IMR-90 (cell line): ENCODE results near the gene HAGH. TPM values are rescaled to one million over a fixed set of nuclear protein-coding genes. Genes with fewer than 3 reads are reported as not detected.

Source experiments
- ATAC-seq: fragments of 200-7000 bp; cut with Tn5 transposase; 2 replicates; pipeline ENCODE4 v1.9.1; 2020; ENCODE audit warnings: low read depth, mild to moderate bottlenecking, moderate library complexity
- BruUV-seq: library from RNA; stranded (reverse); fragments of 400-500 nt; replicated peaks from 2 replicates; lab custom pipeline; 2021; lab: Mats Ljungman, UMichigan
- CTCF ChIA-PET: fragments of 300-600 bp; formaldehyde crosslinking; extraction: SDS; loops from one replicate; lab custom pipeline; 2021; ENCODE audit warnings: antibody characterized with exemption; lab: Yijun Ruan, JAX
- POLR2A ChIA-PET: fragments of 300-600 bp; sonication (Branson Sonifier 250); formaldehyde crosslinking; loops from one replicate; lab custom pipeline; 2022; ENCODE audit warnings: antibody characterized with exemption; ENCODE audit not compliant: unreplicated experiment; lab: Charles Lee
- DNase-seq: peaks from one replicate; pipeline ENCODE4 v3.0.0; 2013
- H2AFZ ChIP-seq: replicated peaks from 2 replicates; pipeline ENCODE3; 2013; ENCODE audit warnings: low read length, mild to moderate bottlenecking; ENCODE audit not compliant: poor library complexity
- H2AK5ac ChIP-seq: 2 replicates; pipeline ENCODE4 v1.6.1; 2013; ENCODE audit warnings: low read depth, low read length, inconsistent platforms
- H2AK9ac ChIP-seq: replicated peaks from 2 replicates; pipeline ENCODE3; 2013; ENCODE audit warnings: mild to moderate bottlenecking, low read depth, low read length, moderate library complexity; ENCODE audit not compliant: poor library complexity
- H2BK120ac ChIP-seq: 2 replicates; pipeline ENCODE4 v1.6.1; 2013; ENCODE audit warnings: low read depth, low read length, inconsistent platforms
- H2BK15ac ChIP-seq: 3 replicates; pipeline ENCODE4 v1.6.1; 2013; ENCODE audit warnings: low read depth, low read length, inconsistent platforms
- H2BK20ac ChIP-seq: 2 replicates; pipeline ENCODE4 v1.6.1; 2013; ENCODE audit warnings: low read depth, mild to moderate bottlenecking, inconsistent platforms, low read length, moderate library complexity
- H2BK5ac ChIP-seq: 2 replicates; pipeline ENCODE4 v1.6.1; 2013; ENCODE audit warnings: mild to moderate bottlenecking, low read depth, low read length, inconsistent platforms; ENCODE audit not compliant: poor library complexity, severe bottlenecking
- H3K14ac ChIP-seq: replicated peaks from 2 replicates; pipeline ENCODE4 v1.6.1; 2013; ENCODE audit warnings: low read depth, low read length, inconsistent platforms
- H3K18ac ChIP-seq: 2 replicates; pipeline ENCODE4 v1.6.1; 2013; ENCODE audit warnings: low read depth, low read length, control low read depth
- H3K23ac ChIP-seq: 2 replicates; pipeline ENCODE4 v1.6.1; 2013; ENCODE audit warnings: low read depth, low read length, inconsistent platforms
- H3K27ac ChIP-seq: 2 replicates; pipeline ENCODE4 v1.5.1; 2013; ENCODE audit warnings: mild to moderate bottlenecking, control low read depth, low read length; ENCODE audit not compliant: insufficient read depth
- H3K27me3 ChIP-seq: 2 replicates; pipeline ENCODE4 v1.6.1; 2013; ENCODE audit warnings: low read length; ENCODE audit not compliant: control insufficient read depth, insufficient read depth
- H3K36me3 ChIP-seq: 2 replicates; pipeline ENCODE4 v1.6.1; 2013; ENCODE audit warnings: low read length, mixed read lengths; ENCODE audit not compliant: control insufficient read depth, insufficient read depth
- H3K4ac ChIP-seq: 2 replicates; pipeline ENCODE4 v1.6.1; 2013; ENCODE audit warnings: low read depth, low read length, inconsistent platforms
- H3K4me1 ChIP-seq: 2 replicates; pipeline ENCODE4 v1.6.1; 2013; ENCODE audit warnings: low read length, mixed read lengths; ENCODE audit not compliant: control insufficient read depth, insufficient read depth
- H3K4me2 ChIP-seq: 2 replicates; pipeline ENCODE4 v1.6.1; 2013; ENCODE audit warnings: low read depth, mild to moderate bottlenecking, control low read depth, low read length, moderate library complexity
- H3K4me3 ChIP-seq: 2 replicates; pipeline ENCODE4 v1.5.1; 2013; ENCODE audit warnings: low read depth, mild to moderate bottlenecking, control low read depth, low read length, moderate library complexity; ENCODE audit not compliant: insufficient read depth
- H3K56ac ChIP-seq: 2 replicates; pipeline ENCODE4 v1.6.1; 2013; ENCODE audit warnings: low read length, inconsistent platforms; ENCODE audit not compliant: insufficient read depth; ENCODE audit errors: extremely low read depth
- H3K79me1 ChIP-seq, 2 experiments: 2 replicates each; pipeline ENCODE4 v1.6.1; 2013; ENCODE audit warnings: low read length in 2 of 2, inconsistent platforms in 1 of 2, low read depth in 1 of 2
- H3K9ac ChIP-seq: 2 replicates; pipeline ENCODE4 v1.6.1; 2013; ENCODE audit warnings: low read depth, low read length, control low read depth
- H3K9me1 ChIP-seq: 2 replicates; pipeline ENCODE4 v1.6.1; 2013; ENCODE audit warnings: low read length, inconsistent platforms; ENCODE audit not compliant: insufficient read depth
- H3K9me3 ChIP-seq: 2 replicates; pipeline ENCODE4 v1.6.1; 2013; ENCODE audit warnings: low read length; ENCODE audit not compliant: control insufficient read depth, insufficient read depth
- H4K20me1 ChIP-seq: 2 replicates; pipeline ENCODE4 v1.6.1; 2013; ENCODE audit warnings: low read length, inconsistent platforms; ENCODE audit not compliant: insufficient read depth
- H4K5ac ChIP-seq: 2 replicates; pipeline ENCODE4 v1.6.1; 2013; ENCODE audit warnings: mild to moderate bottlenecking, low read depth, low read length, control low read depth
- H4K8ac ChIP-seq, 2 experiments: 2 replicates each; pipeline ENCODE4 v1.6.1; 2013; ENCODE audit warnings: low read depth in 2 of 2, low read length in 2 of 2, control low read depth in 1 of 2, inconsistent platforms in 1 of 2
- H4K91ac ChIP-seq: 2 replicates; pipeline ENCODE4 v1.6.1; 2013; ENCODE audit warnings: low read depth, low read length, inconsistent platforms; ENCODE audit not compliant: insufficient read depth
- CEBPB ChIP-seq: IDR thresholded peaks from 2 replicates; pipeline ENCODE4 v1.6.1; 2012; ENCODE audit warnings: low read depth, low read length, improper control_type of control experiment
- FOS ChIP-seq: fragments of 150-350 bp; IDR thresholded peaks from 2 replicates; pipeline ENCODE4 v1.6.1; 2016; ENCODE audit warnings: low read depth, low read length
- MAFK ChIP-seq: IDR thresholded peaks from 2 replicates; pipeline ENCODE4 v1.6.1; 2012; ENCODE audit warnings: low read depth, low read length, improper control_type of control experiment
- MAZ ChIP-seq: IDR thresholded peaks from 2 replicates; pipeline ENCODE4 v1.6.1; 2012; ENCODE audit warnings: low read depth, mild to moderate bottlenecking, low read length, improper control_type of control experiment, moderate library complexity, borderline replicate concordance
- WGBS, 2 experiments: methylation state at CpG; one replicate each; pipeline versions ENCODE4 v1.1.5 to v1.1.7; 2013; ENCODE audit warnings: missing lambda C conversion rate in 2 of 2; ENCODE audit not compliant: insufficient read length in 1 of 2; ENCODE audit errors: extremely low coverage in 2 of 2; 5-methylcytosine and 5-hydroxymethylcytosine counted together
- dilution Hi-C: fragments of 300-500 bp; cut with HindIII; formaldehyde crosslinking; loops from one replicate; pipeline ENCODE4 v1.14.3; 2018; ENCODE audit warnings: low sequenced_read_pairs; ENCODE audit not compliant: unreplicated experiment
- in situ Hi-C: fragments of 300-500 bp; cut with MboI; formaldehyde crosslinking; loops from 3 replicates; pipeline ENCODE4 v1.14.3; 2019; ENCODE audit warnings: low sequenced_read_pairs, inconsistent platforms, mixed read lengths
- intact Hi-C: fragments of 100-400 bp; cut with micrococcal nuclease; formaldehyde crosslinking; loops from 2 replicates; pipeline ENCODE4 v1.10.0; 2022
- polyA plus RNA-seq, 3 experiments: library from polyadenylated mRNA; depleted of rRNA; stranded (reverse); fragments of >200 nt; gene quantifications; 2 replicates each; pipeline ENCODE4 v1.2.3, GENCODE V29; 2012; ENCODE audit warnings: low replicate concordance in 1 of 3
- total RNA-seq: library from RNA; depleted of rRNA; stranded (reverse); fragments of >200 nt; gene quantifications from 2 replicates; pipeline ENCODE4 v1.2.3, GENCODE V29; 2012
- TF ChIP-seq, protein P1 (sequence below): fragments of 150-350 bp; IDR thresholded peaks from 2 replicates; pipeline ENCODE4 v1.6.1; 2017; ENCODE audit warnings: mild to moderate bottlenecking, antibody characterized with exemption, low read length, low read depth

The HAGH gene
- total and polyA plus RNA-seq, 2 of the 4 experiments (the other 2 are of a cell fraction): 30.8 to 52.2 TPM

DNA sequence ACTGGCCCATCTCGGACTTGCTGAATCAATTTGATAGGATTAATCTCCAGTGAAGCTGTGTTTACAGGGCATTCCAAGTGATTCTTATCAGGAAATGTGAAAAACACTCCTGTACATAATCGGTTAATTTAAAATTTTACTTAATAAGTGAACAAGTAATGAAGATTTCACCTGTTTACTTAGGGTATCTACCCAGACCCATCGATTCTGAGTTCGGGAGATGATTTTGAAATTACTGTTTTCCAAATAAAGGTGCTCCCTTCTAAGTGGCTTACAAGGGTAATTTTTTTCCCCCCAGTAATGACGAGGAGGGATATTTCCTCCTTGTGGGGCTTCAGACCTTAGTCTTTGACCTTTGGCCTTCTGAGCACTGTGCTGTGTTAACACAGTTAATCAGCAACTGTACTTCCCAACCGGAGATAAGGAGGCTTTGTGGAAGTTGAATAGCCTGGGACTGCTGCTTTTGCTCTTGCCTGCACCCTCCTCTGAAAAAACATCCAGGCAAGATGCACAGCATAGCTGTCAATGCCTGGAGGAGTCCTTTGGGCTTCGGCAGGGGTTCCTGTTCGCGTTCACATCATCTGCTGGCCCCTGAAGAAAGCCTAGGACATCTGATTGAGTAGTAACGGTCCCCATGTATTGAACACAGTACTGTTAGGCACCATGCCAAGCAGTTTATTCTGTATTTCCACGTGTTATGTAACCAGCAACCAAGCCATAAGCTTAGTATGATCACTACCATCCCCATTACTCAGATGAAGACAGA is 2.2 kb upstream of the HAGH start:
- Histone ChIP-seq H4K8ac (no peak overlapping the region), H2BK15ac (no peak overlapping the region), H3K9me3 (no peaks in the 10 kb centered on the region), H3K18ac (no peak overlapping the region), H2AK5ac (no peak overlapping the region), H2AK9ac (no peak overlapping the region), H4K20me1 (peaks cover 15% of the 10 kb centered on the region; the same call in 1 of the 2 replicates), H3K79me1 (peaks cover 18 to 60% of the 10 kb centered on the region in 2 experiments), H3K9ac (no peak overlapping the region), H3K14ac (no peak overlapping the region), H3K56ac (no peak overlapping the region), H2BK5ac (no peak overlapping the region), H3K27ac (no peak overlapping the region), H4K5ac (no peak overlapping the region), H3K27me3 (no peaks in the 10 kb centered on the region), H4K91ac (no peak overlapping the region), H3K9me1 (peaks cover 11% of the 10 kb centered on the region), H2BK20ac (no peak overlapping the region), H3K4me1 (peaks cover 6% of the 10 kb centered on the region; the same call in 1 of the 2 replicates), H3K4me3 (no peak overlapping the region), H3K4me2 (peak overlapping the region; percentile 6; the same call in 1 of the 2 replicates), H3K23ac (no peak overlapping the region; the same call in 1 of the 2 replicates), H3K4ac (no peak overlapping the region), H2BK120ac (no peak overlapping the region), H2AFZ (no peak overlapping the region), H3K36me3 (peaks cover 8% of the 10 kb centered on the region)
- ChIA-PET POLR2A (no interaction called here), CTCF (no interaction called here)
- ATAC-seq (no peak), DNase-seq (no peak)
- 80% methylated on average over 1 of the region's 11 CpGs; no CpG with 5 or more reads in 1 of the 2 experiments for WGBS, 2 experiments
- BruUV-seq: no TSS peak
- in situ Hi-C loops: no loop called here
- dilution Hi-C loops: no loop called here
- TF ChIP-seq MAZ: no peak
- no peak for TF ChIP-seq CEBPB
- TF ChIP-seq FOS: no peak
- TF ChIP-seq MAFK: no peak
- TF ChIP-seq, protein P1, sequence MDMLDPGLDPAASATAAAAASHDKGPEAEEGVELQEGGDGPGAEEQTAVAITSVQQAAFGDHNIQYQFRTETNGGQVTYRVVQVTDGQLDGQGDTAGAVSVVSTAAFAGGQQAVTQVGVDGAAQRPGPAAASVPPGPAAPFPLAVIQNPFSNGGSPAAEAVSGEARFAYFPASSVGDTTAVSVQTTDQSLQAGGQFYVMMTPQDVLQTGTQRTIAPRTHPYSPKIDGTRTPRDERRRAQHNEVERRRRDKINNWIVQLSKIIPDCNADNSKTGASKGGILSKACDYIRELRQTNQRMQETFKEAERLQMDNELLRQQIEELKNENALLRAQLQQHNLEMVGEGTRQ: no peak
- intact Hi-C loops: loop anchor here (5.0 kb wide), 1 partner anchor 47 kb away; the partner anchor contains the start of genes NUBP2 and SPSB3
